M059J (cell line): ENCODE data around the gene SSR4. TPM values are rescaled to one million over a fixed set of nuclear protein-coding genes. Genes with fewer than 3 reads are reported as not detected.
"Not testable (repeated sequence)": the region's sequence is repeated elsewhere in the genome, so short reads cannot be mapped to it uniquely, and the experiment has no call there.

Experiments used
- DNase-seq: peaks from one replicate; pipeline ENCODE4 v3.0.0-alpha.2; 2012; ENCODE audit warnings: low read depth
- total RNA-seq: library from RNA; depleted of rRNA; stranded (reverse); fragments of >200 nt; shearing (Covaris generic); gene quantifications from 2 replicates; pipeline ENCODE4 v1.2.3, GENCODE V29; 2014; rRNA removed

SSR4 gene
- 455 and 477 TPM in 2 replicates for total RNA-seq

- peak; percentile 96 for DNase-seq
Measured at GRCh38 chrX:153794018-153794896, at the start of gene SSR4, which contains the start of gene IDH3G. Gene SSR4 (plus strand): TSS chrX:153794668. CDS start chrX:153794688, 20 bp downstream. Gene IDH3G (minus strand): TSS chrX:153794375. CDS start chrX:153794326, 49 bp downstream.

- DNase-seq, result not testable (repeated sequence)
Measured at GRCh38 chrX:153745067-153745433, 49.4 kb upstream of the SSR4 start.

- no peak for DNase-seq
Measured at GRCh38 chrX:153746359-153746758, 48.1 kb upstream of the SSR4 start.

- not testable (repeated sequence) for DNase-seq
Measured at GRCh38 chrX:153746991-153747390, 47.5 kb upstream of the SSR4 start.

GRCh38 chrX:153749017-153749416 is 45.5 kb upstream of the SSR4 start:
- DNase-seq, result not testable (repeated sequence)

- no peak for DNase-seq
Measured at GRCh38 chrX:153750127-153750774, 44.2 kb upstream of the SSR4 start.

GRCh38 chrX:153755136-153755535 is 39.3 kb upstream of the SSR4 start:
- DNase-seq, result no peak

- no peak for DNase-seq
Measured at GRCh38 chrX:153761863-153762262, 32.6 kb upstream of the SSR4 start.

GRCh38 chrX:153762626-153763173 is 31.8 kb upstream of the SSR4 start:
- no peak for DNase-seq

- no peak for DNase-seq
Measured at GRCh38 chrX:153763298-153763932, 31.1 kb upstream of the SSR4 start.

- DNase-seq, result peak; percentile 84
Measured at GRCh38 chrX:153763989-153764755, 30.3 kb upstream of the SSR4 start, which contains the start of gene PLXNB3. Gene PLXNB3 (plus strand): TSS chrX:153764249. CDS start chrX:153765536, 1,287 bp downstream.

GRCh38 chrX:153764786-153765137 is 29.7 kb upstream of the SSR4 start:
- no peak for DNase-seq

GRCh38 chrX:153765138-153766079 is 29.1 kb upstream of the SSR4 start:
- DNase-seq, result no peak

GRCh38 chrX:153766098-153766817 is 28.2 kb upstream of the SSR4 start:
- peak; percentile 75 for DNase-seq

GRCh38 chrX:153766871-153767673 is 27.4 kb upstream of the SSR4 start:
- DNase-seq, result no peak

GRCh38 chrX:153767674-153768055 is 26.8 kb upstream of the SSR4 start:
- DNase-seq, result no peak

- no peak for DNase-seq
Measured at GRCh38 chrX:153768311-153769157, 25.9 kb upstream of the SSR4 start.
